LNCAP (cell line): Measurements from ENCODE around the gene SPRR1B.

ENCODE experiments used
- CTCF ChIP-seq: fragments of 450-650 bp; IDR thresholded peaks from 2 replicates; pipeline ENCODE4 v1.5.1; 2017; ENCODE audit warnings: mild to moderate bottlenecking

Gene SPRR1B

GRCh38 chr1:153049211-153049610 lies 18.2 kb downstream of the SPRR1B start:
- no peak for TF ChIP-seq CTCF

GRCh38 chr1:153057375-153057774 lies 26.4 kb downstream of the SPRR1B start, which contains the start of gene SPRR2A:
SPRR2A (minus strand) TSS chr1:153057512; CDS start chr1:153056735, 777 bp downstream.
- TF ChIP-seq CTCF = no peak

GRCh38 chr1:153058154-153058553 lies 27.2 kb downstream of the SPRR1B start:
- 0 out of 2 replicates have a peak, but pooled peaks have one; percentile 8 for TF ChIP-seq CTCF

GRCh38 chr1:153058826-153059784 lies 28.1 kb downstream of the SPRR1B start:
- no peak for TF ChIP-seq CTCF

GRCh38 chr1:153070243-153070642 lies 39.2 kb downstream of the SPRR1B start:
- TF ChIP-seq CTCF = no peak

- TF ChIP-seq CTCF = no peak
Observed at GRCh38 chr1:153071511-153071910, 40.5 kb downstream of the SPRR1B start, which contains the start of gene SPRR2B. SPRR2B (minus strand) TSS chr1:153071611; CDS start chr1:153070839, 772 bp downstream.

GRCh38 chr1:153072806-153073726 lies 42.1 kb downstream of the SPRR1B start:
- TF ChIP-seq CTCF = no peak
